H1 (cell line): ENCODE data around the gene MAST2. TPM values are rescaled to one million over a fixed set of nuclear protein-coding genes. Genes with fewer than 3 reads are reported as not detected.

ENCODE experiments used
- BCL11A ChIP-seq, 2 experiments: IDR thresholded peaks; one replicate each; pipeline ENCODE4 v1.6.1; 2011; ENCODE audit warnings: low read depth in 2 of 2, low read length in 2 of 2, mild to moderate bottlenecking in 2 of 2
- CHD7 ChIP-seq: fragments of 300-600 bp; sonication (generic); IDR thresholded peaks from 2 replicates; pipeline ENCODE4 v1.7.1; 2012; ENCODE audit warnings: low read length, moderate library complexity, mild to moderate bottlenecking, inconsistent platforms; ENCODE audit not compliant: insufficient replicate concordance
- CREB1 ChIP-seq: IDR thresholded peaks from 2 replicates; pipeline ENCODE4 v1.6.1; 2012; ENCODE audit warnings: inconsistent platforms
- POU5F1 ChIP-seq: IDR thresholded peaks from 2 replicates; pipeline ENCODE4 v1.6.1; 2011; ENCODE audit warnings: low read depth, mild to moderate bottlenecking, low read length, moderate library complexity
- RNF2 ChIP-seq: fragments of 200-900, 300-1000 bp; sonication (generic); IDR thresholded peaks from 2 replicates; pipeline ENCODE4 v1.7.1; 2016; ENCODE audit warnings: borderline replicate concordance, low read depth, mild to moderate bottlenecking, antibody characterized with exemption, low read length; ENCODE audit not compliant: poor library complexity, severe bottlenecking; ENCODE audit errors: missing control alignments
- SRF ChIP-seq: IDR thresholded peaks from 2 replicates; pipeline ENCODE4 v1.6.1; 2011; ENCODE audit warnings: mild to moderate bottlenecking, low read depth, low read length, moderate library complexity
- polyA plus RNA-seq, 7 experiments: library from polyadenylated mRNA; depleted of rRNA in 3 of 7; stranded (reverse) in 5 of 7; unstranded in 2 of 7; fragments of >200 nt in 5 of 7; fragments of 200-250 nt in 2 of 7; gene quantifications; 1 replicate in 5 of 7; 2 replicates in 1 of 7; 4 replicates in 1 of 7; pipeline versions ENCODE4 v1.2.1 to v1.2.3, GENCODE V29; 2011 to 2013; ENCODE audit warnings: missing spikeins in 2 of 7, mixed read lengths in 2 of 7
- total RNA-seq: library from RNA; stranded (reverse); fragmentation: NEBNext Ultra II Directional; extraction: Animal tissue kit (Norgen Biotek cat#: 25700); gene quantifications from 2 replicates; pipeline ENCODE4 v1.2.1, GENCODE V29; 2021

MAST2 gene
- total and polyA plus RNA-seq, 2 of the 8 experiments (the other 6 are each of a cell fraction or from before 2014, with no cell fraction given) = 20.5 to 35.4 TPM

- TF ChIP-seq RNF2 (no peak), CHD7 (no peak), CREB1 (no peak), SRF (no peak), POU5F1 (no peak), BCL11A (IDR thresholded peaks at IDR 0.05; ENCODE audit: low read depth in 2 of 2, low read length in 2 of 2) (no peak)
These were observed 16.8 kb downstream of the MAST2 start (continued) for GRCh38 chr1:45820173-45820572.
